Liver (tissue), 3 donors: ENCODE data around the gene CD8A.

Source experiments
- CTCF ChIP-seq: fragments of 150-350 bp; IDR thresholded peaks from 2 replicates; pipeline ENCODE4 v1.5.1; 2017; ENCODE audit warnings: improper control_type of control experiment, low read depth, low read length; ENCODE audit not compliant: missing input control
- GABPA ChIP-seq, 2 donors: IDR thresholded peaks in 1 of 2; conservative IDR thresholded peaks in 1 of 2; 2 replicates each; pipeline ENCODE4 v1.6.1; 2016; ENCODE audit warnings: antibody characterized with exemption in 2 of 2, mild to moderate bottlenecking in 1 of 2, moderate library complexity in 1 of 2
- JUND ChIP-seq, 2 donors: IDR thresholded peaks; 2 replicates each; pipeline ENCODE4 v1.6.1; 2016; ENCODE audit warnings: antibody characterized with exemption in 2 of 2
- RAD21 ChIP-seq, 2 donors: IDR thresholded peaks; 2 replicates each; pipeline ENCODE4 v1.6.1; 2016; ENCODE audit warnings: antibody characterized with exemption in 2 of 2, mild to moderate bottlenecking in 2 of 2
- REST ChIP-seq: IDR thresholded peaks from 2 replicates; pipeline ENCODE4 v1.6.1; 2016; ENCODE audit warnings: antibody characterized with exemption, mild to moderate bottlenecking
- SP1 ChIP-seq: IDR thresholded peaks from 2 replicates; pipeline ENCODE4 v1.6.1; 2018; ENCODE audit warnings: antibody characterized with exemption, mild to moderate bottlenecking
- donor health status: healthy.
- donor health status: healthy.

- TF ChIP-seq CTCF (no peak), JUND (IDR thresholded peaks at IDR 0.05) (no peak), RAD21 (IDR thresholded peaks at IDR 0.05) (no peak), REST (no peak), SP1 (no peak), GABPA (IDR thresholded peaks at IDR 0.05 in 1 of 2, conservative IDR thresholded peaks at IDR 0.05 in 1 of 2) (no peak)
Observed at GRCh38 chr2:86790676-86791572, at the start of gene CD8A.
